ENCODE results near the gene POLQ.
"Not testable (repeated sequence)": the region's sequence is repeated elsewhere in the genome, so short reads cannot be mapped to it uniquely, and the experiment has no call there.

Gene POLQ

DNA sequence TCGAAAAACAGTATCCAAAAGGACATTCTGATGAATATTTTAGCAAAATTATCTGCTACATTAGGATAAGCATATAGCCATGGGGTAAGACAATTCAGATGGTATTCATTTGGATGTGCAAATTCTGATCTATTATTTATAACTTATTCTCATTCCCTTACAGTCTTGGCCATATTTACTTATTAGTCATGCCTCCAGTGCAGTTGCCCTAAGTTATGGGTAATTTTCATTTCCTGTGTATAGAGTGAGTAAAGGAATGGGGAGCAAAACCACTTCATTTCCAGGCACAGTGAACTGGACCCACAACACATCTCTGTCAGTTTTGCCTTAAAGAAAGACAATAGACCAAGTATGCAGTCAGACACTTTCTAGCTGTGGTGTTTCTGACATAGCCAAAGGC, 134.3 kb downstream of the POLQ start:
- no peak for DNase-seq

DNA sequence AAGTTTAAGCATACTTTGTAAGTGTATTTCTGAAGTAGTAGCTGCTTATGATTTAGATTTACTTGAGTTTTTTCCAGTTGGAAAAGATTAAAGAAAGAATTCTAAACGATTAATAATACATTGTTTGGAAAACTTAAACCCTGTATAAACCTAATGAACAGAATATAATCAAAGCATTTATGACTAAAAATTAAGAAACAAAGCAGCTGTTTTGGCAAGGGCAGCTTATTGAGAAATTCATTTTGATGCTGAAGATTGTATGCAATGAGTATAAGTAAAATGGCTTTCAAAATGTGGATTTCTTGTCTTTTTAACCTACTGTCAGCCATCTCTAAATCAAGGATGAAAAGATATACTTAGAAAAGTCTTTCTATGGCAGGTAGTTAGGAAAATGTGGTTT, 140.2 kb downstream of the POLQ start:
- no peak for DNase-seq

DNA sequence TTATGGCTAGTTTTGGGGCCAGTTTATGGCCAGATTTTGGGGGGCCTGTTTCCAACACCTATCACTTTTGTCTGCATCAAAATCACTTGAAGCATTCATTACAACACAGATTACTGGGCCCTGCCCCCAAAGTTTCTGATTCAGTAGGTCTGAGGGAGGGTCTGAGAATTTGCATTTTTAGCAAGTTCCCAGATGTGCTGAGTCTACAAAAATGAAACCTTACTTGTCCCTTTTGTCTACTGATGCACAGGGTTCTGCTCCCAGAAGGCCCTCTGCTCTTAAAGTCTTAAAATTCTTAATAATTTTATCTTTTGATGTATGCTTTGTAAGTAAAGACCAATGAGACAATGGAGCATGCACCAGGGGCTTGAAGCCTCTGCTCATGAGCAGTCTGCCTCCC, 146.0 kb downstream of the POLQ start:
- no peak for DNase-seq

DNA sequence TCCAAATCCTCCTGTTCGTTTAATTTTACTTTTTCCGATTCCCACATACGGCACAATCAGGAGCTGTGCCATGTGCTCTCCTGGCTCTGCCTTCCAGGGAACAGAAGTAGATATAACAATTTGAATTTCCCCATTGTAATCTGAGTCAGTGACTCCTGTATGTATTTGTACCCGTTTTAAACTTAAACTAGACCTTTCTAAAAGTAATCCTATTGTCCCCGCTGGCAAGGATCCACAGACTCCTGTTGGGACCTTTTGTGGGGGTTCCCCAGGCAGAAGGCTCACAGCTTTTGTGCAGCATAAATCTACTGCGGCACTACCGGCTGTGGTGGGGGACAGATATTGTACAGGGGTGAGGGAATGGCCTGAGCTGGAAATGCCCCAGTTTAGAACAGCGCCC, 147.7 kb downstream of the POLQ start:
- DNase-seq: not testable (repeated sequence)

DNA sequence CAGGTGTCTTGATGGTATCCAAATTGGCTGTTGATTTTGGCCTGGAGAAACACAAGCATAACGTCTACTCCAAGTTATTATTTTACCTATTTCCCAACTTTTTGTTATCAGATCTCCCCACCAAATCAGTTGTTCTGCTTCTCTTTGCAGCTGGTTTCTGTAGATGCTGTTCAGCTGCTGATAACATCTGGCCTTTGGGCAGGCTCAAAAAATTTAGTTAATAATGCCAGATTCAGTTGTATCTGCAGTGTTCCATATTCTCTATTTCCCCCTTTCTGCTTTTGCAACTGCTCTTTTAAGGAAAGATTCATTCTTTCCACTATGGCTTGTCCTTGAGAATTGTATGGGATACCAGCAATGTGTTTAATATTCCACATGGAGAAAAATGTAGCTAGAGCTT, 149.8 kb downstream of the POLQ start:
- DNase-seq: not testable (repeated sequence)

DNA sequence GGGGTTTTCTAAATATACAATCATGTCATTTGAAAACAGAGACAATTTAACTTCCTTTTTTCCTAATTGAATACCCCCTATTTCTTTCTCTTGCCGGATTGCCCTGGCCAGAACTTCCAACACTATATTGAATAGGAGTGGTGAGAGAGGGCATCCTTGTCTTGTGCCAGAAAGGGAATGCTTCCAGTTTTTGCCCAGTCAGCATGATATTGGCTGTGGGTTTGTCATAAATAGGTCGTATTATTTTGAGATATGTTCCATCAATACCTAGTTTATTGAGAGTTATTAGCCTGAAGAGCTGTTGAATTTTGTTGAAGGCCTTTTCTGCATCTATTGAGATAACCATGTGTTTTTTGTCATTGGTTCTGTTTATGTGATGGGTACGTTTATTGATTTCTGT, 157.5 kb downstream of the POLQ start:
- not testable (repeated sequence) for DNase-seq

Data from NCI-H1105 treated with DMSO at 0.1 percent for 48 hours (cell line).